SU-DHL-6 (cell line): ENCODE data around the gene CHAT.

Source experiments
- H2AFZ ChIP-seq: fragments of 200-600 bp; sonication (generic); 2 replicates; pipeline ENCODE4 v1.6.1; 2014; ENCODE audit warnings: low read depth, mild to moderate bottlenecking, moderate library complexity, mixed read lengths, antibody characterized with exemption, low read length; ENCODE audit not compliant: severe bottlenecking
- H3F3A ChIP-seq: fragments of 200-600 bp; shearing (Covaris generic); 2 replicates; pipeline ENCODE4 v1.6.0; 2016; ENCODE audit warnings: antibody characterized with exemption, mild to moderate bottlenecking; ENCODE audit not compliant: insufficient read depth
- H3K27ac ChIP-seq: fragments of 200-600 bp; sonication (generic); 2 replicates; pipeline ENCODE4 v1.5.1; 2016; ENCODE audit warnings: low read depth, mild to moderate bottlenecking, low read length, moderate library complexity, mixed read lengths
- H3K27me3 ChIP-seq: fragments of 200-600 bp; sonication (generic), shearing (Covaris generic); 2 replicates; pipeline ENCODE4 v1.6.0; 2014; ENCODE audit warnings: mild to moderate bottlenecking, low read length
- H3K36me3 ChIP-seq: fragments of 200-600 bp; sonication (generic); 2 replicates; pipeline ENCODE4 v1.6.1; 2014; ENCODE audit warnings: mild to moderate bottlenecking, low read length, mixed read lengths
- H3K4me2 ChIP-seq: fragments of 300-600, 200-600 bp; shearing (Covaris generic), sonication (generic); 2 replicates; pipeline ENCODE4 v1.6.0; 2014; ENCODE audit warnings: low read length, low read depth, mild to moderate bottlenecking; ENCODE audit not compliant: poor library complexity, severe bottlenecking
- H3K4me3 ChIP-seq: fragments of 200-600 bp; sonication (generic); 2 replicates; pipeline ENCODE4 v1.5.1; 2014; ENCODE audit warnings: antibody characterized with exemption, low read length, mild to moderate bottlenecking, mixed read lengths; ENCODE audit not compliant: insufficient read depth, poor library complexity, severe bottlenecking
- H3K79me2 ChIP-seq: fragments of 200-600 bp; sonication (generic); 2 replicates; pipeline ENCODE4 v1.6.1; 2014; ENCODE audit warnings: mild to moderate bottlenecking, low read length, moderate library complexity; ENCODE audit not compliant: insufficient read depth
- H3K9ac ChIP-seq: fragments of 200-600 bp; sonication (generic); 2 replicates; pipeline ENCODE4 v1.7.0; 2014; ENCODE audit warnings: mild to moderate bottlenecking, low read length
- H3K9me2 ChIP-seq: fragments of 200-600 bp; sonication (generic); replicated peaks from 2 replicates; pipeline ENCODE4 v1.6.1; 2014; ENCODE audit warnings: low read length; ENCODE audit not compliant: insufficient read depth
- H3K9me3 ChIP-seq: fragments of 200-600 bp; sonication (generic); 2 replicates; pipeline ENCODE4 v1.6.1; 2014; ENCODE audit warnings: low read length, mixed read lengths; ENCODE audit not compliant: insufficient read depth
- H4K20me1 ChIP-seq: fragments of 200-600 bp; sonication (generic); 2 replicates; pipeline ENCODE4 v1.6.1; 2014; ENCODE audit warnings: low read depth, mild to moderate bottlenecking, antibody characterized with exemption, low read length, moderate library complexity, mixed read lengths
- EZH2phosphoT487 ChIP-seq: fragments of 200-600 bp; sonication (generic), shearing (Covaris generic); conservative IDR thresholded peaks from 2 replicates; pipeline ENCODE4 v1.6.1; 2018; ENCODE audit warnings: mild to moderate bottlenecking, antibody characterized with exemption, low read length, moderate library complexity, mixed read lengths
- TF ChIP-seq, protein P1 (sequence below): fragments of 200-600 bp; sonication (generic); IDR thresholded peaks from one replicate; pipeline ENCODE4 v1.5.1; 2017; ENCODE audit warnings: antibody characterized with exemption, mild to moderate bottlenecking, low read length, moderate library complexity; ENCODE audit not compliant: insufficient read depth, poor library complexity, severe bottlenecking

CHAT gene

DNA sequence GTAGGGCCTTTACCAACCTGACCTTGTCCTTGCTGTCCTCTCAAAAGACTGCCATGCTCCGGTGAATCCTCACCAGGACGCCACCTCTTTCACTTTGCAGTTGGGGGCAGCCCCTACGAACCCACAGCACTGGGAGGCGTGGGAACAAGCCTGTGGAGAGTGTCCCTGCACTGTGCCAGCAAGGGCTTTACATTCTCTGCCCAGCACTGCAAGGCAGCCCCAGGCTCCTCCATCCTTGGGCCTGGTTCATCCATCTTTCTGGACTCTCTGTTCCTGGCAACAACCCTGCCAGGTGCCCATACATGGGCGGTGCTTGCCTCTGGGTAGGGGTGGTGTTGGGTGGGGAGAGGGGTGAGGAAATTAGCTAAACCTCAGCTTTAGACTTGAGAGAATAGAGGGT lies 1.4 kb downstream of the CHAT start:
- no peaks in the 10 kb centered on the region for H3K9me3 ChIP-seq
- no peaks in the 10 kb centered on the region for H3K27me3 ChIP-seq
- H3K9me2 ChIP-seq: no peaks in the 10 kb centered on the region
- no peak overlapping the region for H3K4me2 ChIP-seq
- no peak overlapping the region for H2AFZ ChIP-seq
- no peak overlapping the region for H3K9ac ChIP-seq
- H4K20me1 ChIP-seq: no peaks in the 10 kb centered on the region
- TF ChIP-seq, protein P1, sequence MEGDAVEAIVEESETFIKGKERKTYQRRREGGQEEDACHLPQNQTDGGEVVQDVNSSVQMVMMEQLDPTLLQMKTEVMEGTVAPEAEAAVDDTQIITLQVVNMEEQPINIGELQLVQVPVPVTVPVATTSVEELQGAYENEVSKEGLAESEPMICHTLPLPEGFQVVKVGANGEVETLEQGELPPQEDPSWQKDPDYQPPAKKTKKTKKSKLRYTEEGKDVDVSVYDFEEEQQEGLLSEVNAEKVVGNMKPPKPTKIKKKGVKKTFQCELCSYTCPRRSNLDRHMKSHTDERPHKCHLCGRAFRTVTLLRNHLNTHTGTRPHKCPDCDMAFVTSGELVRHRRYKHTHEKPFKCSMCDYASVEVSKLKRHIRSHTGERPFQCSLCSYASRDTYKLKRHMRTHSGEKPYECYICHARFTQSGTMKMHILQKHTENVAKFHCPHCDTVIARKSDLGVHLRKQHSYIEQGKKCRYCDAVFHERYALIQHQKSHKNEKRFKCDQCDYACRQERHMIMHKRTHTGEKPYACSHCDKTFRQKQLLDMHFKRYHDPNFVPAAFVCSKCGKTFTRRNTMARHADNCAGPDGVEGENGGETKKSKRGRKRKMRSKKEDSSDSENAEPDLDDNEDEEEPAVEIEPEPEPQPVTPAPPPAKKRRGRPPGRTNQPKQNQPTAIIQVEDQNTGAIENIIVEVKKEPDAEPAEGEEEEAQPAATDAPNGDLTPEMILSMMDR: no peak
- no peak for TF ChIP-seq EZH2phosphoT487
- H3K79me2 ChIP-seq: no peaks in the 10 kb centered on the region
- no peaks in the 10 kb centered on the region for H3F3A ChIP-seq
- H3K27ac ChIP-seq: no peak overlapping the region
- no peak overlapping the region for H3K4me3 ChIP-seq
- no peaks in the 10 kb centered on the region for H3K36me3 ChIP-seq

DNA sequence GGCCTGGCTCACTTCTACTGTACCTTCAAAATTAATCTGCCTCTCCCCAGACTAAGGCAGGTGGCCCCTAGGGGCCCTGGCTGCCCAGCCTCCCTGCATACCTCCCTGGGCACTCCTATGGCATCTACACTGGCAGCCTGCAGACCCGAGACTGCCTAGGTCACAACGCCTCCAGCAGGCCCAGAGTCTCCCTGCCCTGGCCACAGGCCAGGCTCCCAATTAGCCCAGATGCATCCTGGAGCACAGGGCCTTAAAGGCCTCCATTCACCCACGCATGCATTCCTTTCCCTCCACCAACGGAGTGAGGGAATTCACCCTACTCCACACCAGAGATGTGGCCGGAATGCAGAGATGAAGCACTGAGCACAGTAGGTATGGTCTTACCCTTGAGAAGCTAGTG lies 1.9 kb downstream of the CHAT start:
- no peak overlapping the region for H3K4me2 ChIP-seq
- H3K9me2 ChIP-seq: no peaks in the 10 kb centered on the region
- H3K27ac ChIP-seq: no peak overlapping the region
- no peaks in the 10 kb centered on the region for H3K27me3 ChIP-seq
- H3K9ac ChIP-seq: no peak overlapping the region
- H3K36me3 ChIP-seq: no peaks in the 10 kb centered on the region
- TF ChIP-seq EZH2phosphoT487: no peak
- TF ChIP-seq, protein P1: no peak
- H4K20me1 ChIP-seq: no peaks in the 10 kb centered on the region
- H2AFZ ChIP-seq: no peak overlapping the region
- no peak overlapping the region for H3K4me3 ChIP-seq
- H3K79me2 ChIP-seq: no peaks in the 10 kb centered on the region
- no peaks in the 10 kb centered on the region for H3K9me3 ChIP-seq
- H3F3A ChIP-seq: no peaks in the 10 kb centered on the region

DNA sequence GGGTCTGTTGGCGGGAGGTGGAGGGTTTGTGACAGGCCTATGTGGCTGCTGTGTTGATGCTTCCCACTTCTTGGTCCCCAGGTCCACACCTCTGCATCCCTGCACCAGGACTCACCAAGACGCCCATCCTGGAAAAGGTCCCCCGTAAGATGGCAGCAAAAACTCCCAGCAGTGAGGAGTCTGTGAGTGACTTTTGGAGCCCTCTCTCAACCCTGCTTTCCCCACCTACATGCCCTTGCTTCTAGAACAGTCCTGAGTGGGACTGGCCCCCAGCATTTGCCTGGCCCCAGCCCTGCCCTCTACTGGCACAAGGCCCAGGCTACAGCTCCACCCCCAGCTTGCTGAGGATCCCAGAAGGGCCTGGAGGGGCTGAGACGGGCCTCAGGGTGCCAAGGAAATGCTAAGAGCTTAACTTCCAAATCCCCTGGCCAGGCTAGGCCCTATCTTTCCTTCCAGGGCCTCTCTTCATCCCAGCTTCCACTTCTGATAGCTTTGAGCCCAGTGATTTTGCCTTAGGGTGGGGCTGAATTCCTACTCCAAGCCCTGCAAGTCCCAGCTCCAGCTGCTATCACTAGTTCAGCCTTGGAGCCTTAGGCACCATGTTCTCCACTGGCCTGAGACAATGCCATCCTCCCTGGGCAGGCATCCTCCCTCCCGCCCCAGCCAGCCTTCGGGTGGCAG lies 2.7 kb downstream of the CHAT start:
- TF ChIP-seq, protein P1: no peak
- TF ChIP-seq EZH2phosphoT487: no peak
- no peaks in the 10 kb centered on the region for H3K36me3 ChIP-seq
- H4K20me1 ChIP-seq: no peaks in the 10 kb centered on the region
- H3F3A ChIP-seq: no peaks in the 10 kb centered on the region
- H3K4me2 ChIP-seq: no peak overlapping the region
- H3K9ac ChIP-seq: no peak overlapping the region
- no peaks in the 10 kb centered on the region for H3K9me3 ChIP-seq
- H3K9me2 ChIP-seq: no peaks in the 10 kb centered on the region
- H3K27me3 ChIP-seq: no peaks in the 10 kb centered on the region
- no peaks in the 10 kb centered on the region for H3K79me2 ChIP-seq
- H2AFZ ChIP-seq: no peak overlapping the region
- no peak overlapping the region for H3K27ac ChIP-seq
- H3K4me3 ChIP-seq: no peak overlapping the region
